ENCODE measurements around the gene ALDOC. TPM values are rescaled to one million over a fixed set of nuclear protein-coding genes. Genes with fewer than 3 reads are reported as not detected.

ALDOC gene
- total and polyA plus RNA-seq, 2 donors (not counting 1 experiment from before 2014, with no cell fraction given) = 91.3 to 111 TPM

- DNase-seq (ENCODE audit: low read depth in 2 of 2) = peak; percentile 86 to 90
- peak overlapping the region; percentile 91 for H2AFZ ChIP-seq (ENCODE audit: low read length)
- H3K27ac ChIP-seq (ENCODE audit: insufficient read depth, low read length) = peak overlapping the region; percentile 94
- H3K9ac ChIP-seq (ENCODE audit: insufficient read depth, low read length) = peak overlapping the region; percentile 83
- H3K27me3 ChIP-seq (ENCODE audit: control insufficient read depth, insufficient read depth, low read length) = no peaks in the 10 kb centered on the region
- H3K36me3 ChIP-seq (ENCODE audit: control insufficient read depth, insufficient read depth, low read length) = no peaks in the 10 kb centered on the region
- peaks cover 6% of the 10 kb centered on the region for H3K4me1 ChIP-seq (ENCODE audit: control insufficient read depth, extremely low read depth, insufficient read depth, low read length)
- no peaks in the 10 kb centered on the region for H3K9me3 ChIP-seq (ENCODE audit: control insufficient read depth, insufficient read depth, low read depth, low read length)
- H3K4me2 ChIP-seq (ENCODE audit: extremely low read depth, insufficient read depth, low read length) = peak overlapping the region; percentile 100
- no peaks in the 10 kb centered on the region for H4K20me1 ChIP-seq (ENCODE audit: control insufficient read depth, extremely low read depth, insufficient read depth, low read length)
- TF ChIP-seq CTCF (conservative IDR thresholded peaks at IDR 0.05 in 1 of 2, IDR thresholded peaks at IDR 0.05 in 1 of 2; ENCODE audit: low read depth in 1 of 2, low read length in 2 of 2) (no peak), EZH2 (IDR thresholded peaks at IDR 0.05; ENCODE audit: low read length, missing control alignments) (no peak)
- H3K4me3 ChIP-seq (replicated peaks in 1 of 4; ENCODE audit: control extremely low read depth in 1 of 4, insufficient read depth in 1 of 4, low read depth in 3 of 4, low read length in 4 of 4) = peak overlapping the region; percentile 78 to 94 (median 86)
- peaks cover 16% of the 10 kb centered on the region for H3K79me2 ChIP-seq (ENCODE audit: control insufficient read depth, insufficient read depth, low read length)
Measured at GRCh38 chr17:28599311-28600184, 22.9 kb upstream of the ALDOC start.

- peaks cover 6% of the 10 kb centered on the region for H3K4me1 ChIP-seq (ENCODE audit: control insufficient read depth, extremely low read depth, insufficient read depth, low read length)
- H3K36me3 ChIP-seq (ENCODE audit: control insufficient read depth, insufficient read depth, low read length) = no peaks in the 10 kb centered on the region
- H3K4me3 ChIP-seq (replicated peaks in 1 of 4; ENCODE audit: control extremely low read depth in 1 of 4, insufficient read depth in 1 of 4, low read depth in 3 of 4, low read length in 4 of 4) = peak within 1 kb of the TSS; percentile 78 to 94 (median 86)
- H3K9ac ChIP-seq (ENCODE audit: insufficient read depth, low read length) = peak within 1 kb of the TSS; percentile 83
- H3K9me3 ChIP-seq (ENCODE audit: control insufficient read depth, insufficient read depth, low read depth, low read length) = no peaks in the 10 kb centered on the region
- H3K27ac ChIP-seq (ENCODE audit: insufficient read depth, low read length) = peak within 1 kb of the TSS; percentile 94
- peak within 1 kb of the TSS; percentile 91 for H2AFZ ChIP-seq (ENCODE audit: low read length)
- no peaks in the 10 kb centered on the region for H4K20me1 ChIP-seq (ENCODE audit: control insufficient read depth, extremely low read depth, insufficient read depth, low read length)
- no peak for TF ChIP-seq CTCF (conservative IDR thresholded peaks at IDR 0.05 in 1 of 2, IDR thresholded peaks at IDR 0.05 in 1 of 2; ENCODE audit: low read depth in 1 of 2, low read length in 2 of 2)
- no peak for TF ChIP-seq EZH2 (IDR thresholded peaks at IDR 0.05; ENCODE audit: low read length, missing control alignments)
- no peaks in the 10 kb centered on the region for H3K27me3 ChIP-seq (ENCODE audit: control insufficient read depth, insufficient read depth, low read length)
- peak within 1 kb of the TSS; percentile 100 for H3K4me2 ChIP-seq (ENCODE audit: extremely low read depth, insufficient read depth, low read length)
- DNase-seq (ENCODE audit: low read depth in 2 of 2) = peak; percentile 86 to 89
- H3K79me2 ChIP-seq (ENCODE audit: control insufficient read depth, insufficient read depth, low read length) = peaks cover 16% of the 10 kb centered on the region
Measured at GRCh38 chr17:28598799-28599310, 22.2 kb upstream of the ALDOC start, which contains the start of gene SPAG5. TSS of gene SPAG5 (minus strand) at chr17:28599025. CDS start at chr17:28598946, 79 bp downstream.

GRCh38 chr17:28598389-28598788, 21.7 kb upstream of the ALDOC start:
- peak overlapping the region; percentile 83 for H3K9ac ChIP-seq (ENCODE audit: insufficient read depth, low read length)
- peak overlapping the region; percentile 94 for H3K27ac ChIP-seq (ENCODE audit: insufficient read depth, low read length)
- H3K4me1 ChIP-seq (ENCODE audit: control insufficient read depth, extremely low read depth, insufficient read depth, low read length) = peaks cover 6% of the 10 kb centered on the region

More at GRCh38 chr17:28598389-28598788, 21.7 kb upstream of the ALDOC start:
- peak overlapping the region; percentile 86 for H2AFZ ChIP-seq (ENCODE audit: low read length)
- no peak for TF ChIP-seq CTCF (conservative IDR thresholded peaks at IDR 0.05 in 1 of 2, IDR thresholded peaks at IDR 0.05 in 1 of 2; ENCODE audit: low read depth in 1 of 2, low read length in 2 of 2)
- no peak for TF ChIP-seq EZH2 (IDR thresholded peaks at IDR 0.05; ENCODE audit: low read length, missing control alignments)
- no peak for DNase-seq (ENCODE audit: low read depth in 2 of 2)
- H3K79me2 ChIP-seq (ENCODE audit: control insufficient read depth, insufficient read depth, low read length) = peaks cover 16% of the 10 kb centered on the region
- H3K9me3 ChIP-seq (ENCODE audit: control insufficient read depth, insufficient read depth, low read depth, low read length) = no peaks in the 10 kb centered on the region
- H3K4me3 ChIP-seq (replicated peaks in 1 of 4; ENCODE audit: control extremely low read depth in 1 of 4, insufficient read depth in 1 of 4, low read depth in 3 of 4, low read length in 4 of 4) = peak overlapping the region; percentile 62 to 94 (median 86)
- peak overlapping the region; percentile 98 for H3K4me2 ChIP-seq (ENCODE audit: extremely low read depth, insufficient read depth, low read length)
- no peaks in the 10 kb centered on the region for H3K36me3 ChIP-seq (ENCODE audit: control insufficient read depth, insufficient read depth, low read length)
- no peaks in the 10 kb centered on the region for H3K27me3 ChIP-seq (ENCODE audit: control insufficient read depth, insufficient read depth, low read length)
- H4K20me1 ChIP-seq (ENCODE audit: control insufficient read depth, extremely low read depth, insufficient read depth, low read length) = no peaks in the 10 kb centered on the region

Data from fibroblast of lung (primary cell).